Midbrain (tissue), 1 donor: Measurements from ENCODE around the gene MUC5B.
"Not testable (repeated sequence)": the region's sequence is repeated elsewhere in the genome, so short reads cannot be mapped to it uniquely, and the experiment has no call there.

Experiments used
- DNase-seq: peaks from one replicate; lab custom pipeline; 2025; lab: John Stamatoyannopoulos, UW

Gene MUC5B

GRCh38 chr11:1202776-1203504 is 19.9 kb upstream of the MUC5B start:
- peak; percentile 60 for DNase-seq

GRCh38 chr11:1203505-1204271 is 19.2 kb upstream of the MUC5B start:
- no peak for DNase-seq

- no peak for DNase-seq
These were observed 18.3 kb upstream of the MUC5B start for GRCh38 chr11:1204381-1205101.

- DNase-seq, result no peak
These were observed 17.5 kb upstream of the MUC5B start for GRCh38 chr11:1205121-1205986.

- DNase-seq, result no peak
These were observed 16.9 kb upstream of the MUC5B start for GRCh38 chr11:1205987-1206331.

- no peak for DNase-seq
These were observed 16.2 kb upstream of the MUC5B start for GRCh38 chr11:1206391-1207271.

GRCh38 chr11:1207401-1208143 is 15.3 kb upstream of the MUC5B start:
- DNase-seq, result no peak

- DNase-seq, result no peak
These were observed 14.8 kb upstream of the MUC5B start for GRCh38 chr11:1208144-1208393.

GRCh38 chr11:1208394-1209261 is 14.2 kb upstream of the MUC5B start:
- DNase-seq, result no peak

- DNase-seq, result no peak
These were observed 13.4 kb upstream of the MUC5B start for GRCh38 chr11:1209371-1210057.

GRCh38 chr11:1211838-1212237 is 11.0 kb upstream of the MUC5B start:
- DNase-seq, result no peak

- not testable (repeated sequence) for DNase-seq
These were observed 7.0 kb upstream of the MUC5B start for GRCh38 chr11:1215826-1216225.

- DNase-seq, result no peak
These were observed 5.7 kb upstream of the MUC5B start for GRCh38 chr11:1217151-1217550.

- DNase-seq, result no peak
These were observed 4.5 kb upstream of the MUC5B start for GRCh38 chr11:1218256-1218787.

GRCh38 chr11:1218788-1219445 is 3.9 kb upstream of the MUC5B start:
- no peak for DNase-seq

- no peak for DNase-seq
These were observed 3.4 kb upstream of the MUC5B start for GRCh38 chr11:1219446-1219833.

GRCh38 chr11:1219834-1220815 is 2.7 kb upstream of the MUC5B start:
- no peak for DNase-seq
